Common myeloid progenitor, CD34-positive (primary cell): ENCODE data around the gene TTYH3.
A peak's percentile ranks its signal among the peaks of the same experiment; 100 is the strongest.

ENCODE experiments used
- CTCF ChIA-PET: fragments of 350-600 bp; sonication (Branson Sonifier 250); formaldehyde crosslinking; loops from one replicate; lab custom pipeline; 2021; ENCODE audit warnings: antibody characterized with exemption; lab: Charles Lee
- POLR2A ChIA-PET: fragments of 350-600 bp; sonication (Branson Sonifier 250); formaldehyde crosslinking; loops from one replicate; lab custom pipeline; 2021; ENCODE audit warnings: antibody characterized with exemption; lab: Charles Lee
- DNase-seq, 3 donors: peaks; one replicate each; pipeline versions ENCODE4 v3.0.0 to v3.0.0-alpha.2; 2013
- H3K27ac ChIP-seq, 2 experiments: 1 replicate in 1 of 2; 2 replicates in 1 of 2; pipeline ENCODE4 v1.7.0; 2013; ENCODE audit warnings: inconsistent platforms in 2 of 2, low read length in 2 of 2, mild to moderate bottlenecking in 2 of 2, low read depth in 1 of 2, moderate library complexity in 1 of 2; ENCODE audit not compliant: severe bottlenecking in 2 of 2, insufficient read depth in 1 of 2, poor library complexity in 1 of 2
- H3K27me3 ChIP-seq, 5 experiments: replicated peaks in 2 of 5; 1 replicate in 3 of 5; 2 replicates in 2 of 5; pipeline versions ENCODE4 v1.6.1 to v1.7.0; 2013; ENCODE audit warnings: low read length in 4 of 5, mild to moderate bottlenecking in 2 of 5, moderate library complexity in 2 of 5, inconsistent platforms in 1 of 5; ENCODE audit not compliant: insufficient read depth in 5 of 5, control insufficient read depth in 4 of 5
- H3K36me3 ChIP-seq, 4 experiments: 1 replicate in 2 of 4; 2 replicates in 2 of 4; pipeline versions ENCODE4 v1.6.1 to v1.7.0; 2013; ENCODE audit warnings: low read length in 3 of 4, control low read depth in 1 of 4, mild to moderate bottlenecking in 1 of 4; ENCODE audit not compliant: control insufficient read depth in 4 of 4, insufficient read depth in 4 of 4
- H3K4me1 ChIP-seq, 4 experiments: 1 replicate in 3 of 4; 2 replicates in 1 of 4; pipeline versions ENCODE4 v1.6.1 to v1.7.1; 2013; ENCODE audit warnings: low read length in 3 of 4, mild to moderate bottlenecking in 3 of 4, control low read depth in 1 of 4, inconsistent platforms in 1 of 4, moderate library complexity in 1 of 4; ENCODE audit not compliant: control insufficient read depth in 4 of 4, insufficient read depth in 4 of 4; ENCODE audit errors: control extremely low read depth in 1 of 4
- H3K4me3 ChIP-seq, 7 experiments: 1 replicate in 4 of 7; 2 replicates in 3 of 7; pipeline versions ENCODE4 v1.5.1 to v1.7.0; 2013; ENCODE audit warnings: mild to moderate bottlenecking in 7 of 7, low read length in 6 of 7, moderate library complexity in 6 of 7, inconsistent platforms in 2 of 7, low read depth in 2 of 7, control low read depth in 1 of 7; ENCODE audit not compliant: insufficient read depth in 4 of 7, control insufficient read depth in 1 of 7; ENCODE audit errors: extremely low read depth in 1 of 7
- H3K9me3 ChIP-seq, 5 experiments: 1 replicate in 4 of 5; 2 replicates in 1 of 5; pipeline versions ENCODE4 v1.6.1 to v1.7.1; 2013; ENCODE audit warnings: low read length in 4 of 5, mild to moderate bottlenecking in 2 of 5, inconsistent platforms in 1 of 5, low read depth in 1 of 5, moderate library complexity in 1 of 5; ENCODE audit not compliant: control insufficient read depth in 4 of 5, insufficient read depth in 2 of 5; ENCODE audit errors: control extremely low read depth in 1 of 5
- WGBS: methylation state at CpG from one replicate; pipeline ENCODE4 v1.1.5; 2013; ENCODE audit not compliant: insufficient coverage; 5-methylcytosine and 5-hydroxymethylcytosine counted together

The TTYH3 gene

DNA sequence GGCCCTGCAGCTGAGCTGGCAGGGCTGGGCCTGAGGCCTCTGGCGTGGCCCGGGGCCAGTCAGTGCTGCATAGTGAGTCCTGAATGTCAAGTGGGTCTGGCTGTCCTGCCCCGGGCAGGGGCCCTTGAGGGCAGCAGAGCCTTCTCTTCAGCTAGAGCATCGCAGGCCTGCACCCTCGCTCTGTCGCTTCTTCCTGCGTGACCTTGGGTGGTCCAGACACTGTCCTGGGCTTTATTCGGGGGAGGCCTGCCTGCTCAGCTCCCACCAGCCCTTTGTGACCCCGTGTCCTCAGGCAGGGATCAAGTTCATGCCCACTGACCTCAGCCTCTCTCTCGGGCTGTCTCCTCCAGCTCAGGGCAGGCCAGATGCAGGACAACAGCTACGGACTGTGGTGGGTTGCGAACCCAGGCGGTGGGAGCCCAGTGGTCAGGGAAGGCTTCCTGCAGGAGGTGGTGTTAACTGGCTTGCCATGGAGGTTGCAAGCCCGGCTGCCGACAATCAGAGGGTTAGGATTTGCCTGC lies 3.4 kb downstream of the TTYH3 start:
- ChIA-PET CTCF (interaction anchor here (1.2 to 1.9 kb wide), 5 partner anchors 10 to 26 kb away, joined by 3 to 6 read pairs (median 4); no protein-coding TSS in a partner anchor), POLR2A (interaction anchor here (0.6 to 1.1 kb wide), 2 partner anchors 13 to 14 kb away, joined by 3 to 4 read pairs; no protein-coding TSS in a partner anchor)
- DNase-seq: no peak
- peaks cover 0 to 78% (median 45%) of the 10 kb centered on the region in 4 experiments for H3K4me1 ChIP-seq
- WGBS: 98% methylated on average over 15 of the region's 15 CpGs
- peaks cover 0 to 17% (median 0%) of the 10 kb centered on the region in 4 experiments for H3K36me3 ChIP-seq
- H3K27ac ChIP-seq: no peak overlapping the region
- H3K9me3 ChIP-seq: no peaks in the 10 kb centered on the region
- H3K27me3 ChIP-seq: no peaks in the 10 kb centered on the region
- no peak overlapping the region for H3K4me3 ChIP-seq

- H3K4me1 ChIP-seq: peaks cover 0 to 81% (median 49%) of the 10 kb centered on the region in 4 experiments
- DNase-seq: no peak
- no peaks in the 10 kb centered on the region for H3K27me3 ChIP-seq
- no peaks in the 10 kb centered on the region for H3K9me3 ChIP-seq
- 85% methylated on average over 17 of the region's 22 CpGs for WGBS
- H3K36me3 ChIP-seq: peaks cover 0 to 23% (median 0%) of the 10 kb centered on the region in 4 experiments
- no peak overlapping the region for H3K4me3 ChIP-seq
- ChIA-PET CTCF (interaction anchor here (1.0 to 1.9 kb wide), 11 partner anchors 10 to 184 kb away, joined by 3 to 6 read pairs (median 4); no protein-coding TSS in a partner anchor), POLR2A (interaction anchor here (0.8 kb wide), 1 partner anchor 17 kb away, joined by 3 read pairs; no protein-coding TSS in a partner anchor)
- H3K27ac ChIP-seq: no peak overlapping the region
Measured at GRCh38 chr7:2635810-2636701, 4.3 kb downstream of the TTYH3 start.

DNA sequence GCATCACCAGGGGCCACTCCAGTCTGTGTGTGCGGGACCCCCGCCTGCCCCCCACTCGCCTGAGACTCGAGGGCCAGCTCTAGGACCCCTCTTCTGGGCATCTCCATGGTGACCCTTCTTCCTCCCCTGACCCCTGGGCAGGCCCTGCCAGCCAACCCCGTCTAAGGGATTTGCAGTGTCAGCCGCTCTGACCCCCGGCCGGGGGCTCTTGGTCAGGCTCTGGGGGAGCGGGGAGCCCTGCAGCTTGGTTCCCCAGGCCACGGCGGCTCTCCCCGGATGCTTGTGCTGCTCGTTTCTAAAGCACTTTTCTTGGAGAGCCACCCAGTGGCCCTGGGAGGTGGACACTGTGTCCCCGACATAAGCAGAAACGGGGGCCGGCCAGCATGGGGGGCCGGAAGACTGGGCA lies 5.3 kb downstream of the TTYH3 start:
- H3K27ac ChIP-seq: no peak overlapping the region
- DNase-seq: no peak
- H3K36me3 ChIP-seq: peaks cover 0 to 28% (median 0%) of the 10 kb centered on the region in 4 experiments
- ChIA-PET POLR2A (interaction anchor here (0.8 kb wide), 1 partner anchor 18 kb away, joined by 3 read pairs; no protein-coding TSS in a partner anchor), CTCF (interaction anchor here (1.0 to 1.5 kb wide), 7 partner anchors 11 to 185 kb away, joined by 3 to 4 read pairs (median 4); no protein-coding TSS in a partner anchor)
- peaks cover 0 to 85% (median 53%) of the 10 kb centered on the region in 4 experiments for H3K4me1 ChIP-seq
- WGBS: 95% methylated on average over 17 of the region's 17 CpGs
- no peaks in the 10 kb centered on the region for H3K27me3 ChIP-seq
- no peak overlapping the region for H3K4me3 ChIP-seq
- no peaks in the 10 kb centered on the region for H3K9me3 ChIP-seq

DNA sequence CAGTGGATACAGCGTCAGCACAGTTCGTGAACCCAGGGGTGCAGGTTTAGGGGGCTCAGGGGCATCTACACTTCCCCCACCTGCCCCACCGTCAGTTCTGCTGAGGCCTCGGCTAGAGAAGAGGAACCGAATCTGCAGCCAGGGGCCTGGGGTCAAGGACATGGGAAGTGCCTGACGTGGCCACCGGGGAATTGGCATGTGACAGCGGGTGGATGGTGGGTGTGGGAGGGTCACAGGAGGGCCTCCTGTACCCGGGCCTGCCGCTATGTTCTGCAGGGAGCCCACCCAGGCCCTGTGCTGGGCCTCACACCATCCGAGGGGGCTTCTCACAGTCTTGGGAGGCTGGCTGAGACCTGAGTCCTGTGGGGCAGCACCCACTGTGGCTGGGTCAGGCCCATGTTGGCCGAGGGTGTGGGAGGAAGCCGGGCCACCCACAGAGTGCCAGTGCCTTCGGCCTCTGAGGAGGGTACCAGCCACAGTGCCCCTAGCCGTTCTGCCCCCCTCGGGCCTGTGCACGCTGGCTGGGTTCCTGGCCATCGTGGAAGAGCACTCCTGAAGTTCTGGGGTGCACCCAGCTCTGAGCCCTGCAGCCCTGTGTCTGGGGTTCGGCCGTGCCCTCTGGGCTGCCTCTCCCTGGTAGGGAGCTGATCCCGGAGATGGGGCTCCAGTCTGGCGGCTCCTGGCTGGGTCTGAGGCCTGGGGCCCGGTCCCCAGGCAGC lies 5.9 kb downstream of the TTYH3 start:
- WGBS: 67% methylated on average over 19 of the region's 23 CpGs
- peaks cover 0 to 28% (median 0%) of the 10 kb centered on the region in 4 experiments for H3K36me3 ChIP-seq
- POLR2A ChIA-PET: no interaction called here
- H3K4me3 ChIP-seq: no peak overlapping the region
- H3K27me3 ChIP-seq: no peaks in the 10 kb centered on the region
- peak in 2 of 3 donors; percentile 48 for DNase-seq
- H3K9me3 ChIP-seq: no peaks in the 10 kb centered on the region
- H3K4me1 ChIP-seq: peaks cover 0 to 79% (median 47%) of the 10 kb centered on the region in 4 experiments
- CTCF ChIA-PET: interaction anchor here (1.3 to 1.5 kb wide), 3 partner anchors 11 to 168 kb away, joined by 3 read pairs; no protein-coding TSS in a partner anchor
- no peak overlapping the region for H3K27ac ChIP-seq

GRCh38 chr7:2638224-2638991 lies 6.6 kb downstream of the TTYH3 start:
- Histone ChIP-seq H3K9me3 (no peaks in the 10 kb centered on the region), H3K36me3 (peaks cover 0 to 28% (median 0%) of the 10 kb centered on the region in 4 experiments), H3K4me3 (no peak overlapping the region), H3K4me1 (peaks cover 0 to 73% (median 41%) of the 10 kb centered on the region in 4 experiments), H3K27me3 (no peaks in the 10 kb centered on the region), H3K27ac (no peak overlapping the region)
- CTCF ChIA-PET: interaction anchor here (1.5 kb wide), 2 partner anchors 71 to 168 kb away, joined by 3 read pairs; no protein-coding TSS in a partner anchor
- 96% methylated on average over 29 of the region's 34 CpGs for WGBS
- POLR2A ChIA-PET: no interaction called here
- no peak for DNase-seq

- Histone ChIP-seq H3K36me3 (peaks cover 0 to 28% (median 0%) of the 10 kb centered on the region in 4 experiments), H3K27me3 (no peaks in the 10 kb centered on the region), H3K4me1 (peaks cover 0 to 73% (median 40%) of the 10 kb centered on the region in 4 experiments), H3K9me3 (no peaks in the 10 kb centered on the region), H3K4me3 (no peak overlapping the region), H3K27ac (no peak overlapping the region)
- DNase-seq: no peak
- ChIA-PET CTCF (no interaction called here), POLR2A (no interaction called here)
- WGBS: 90% methylated on average over 24 of the region's 24 CpGs
Measured at GRCh38 chr7:2639181-2639681, 7.4 kb downstream of the TTYH3 start.
